ENCODE data around the gene BNIP3. TPM values are rescaled to one million over a fixed set of nuclear protein-coding genes. Genes with fewer than 3 reads are reported as not detected.

BNIP3 gene
- total RNA-seq, 1 experiment from 2014 or later, result 113 TPM

DNA sequence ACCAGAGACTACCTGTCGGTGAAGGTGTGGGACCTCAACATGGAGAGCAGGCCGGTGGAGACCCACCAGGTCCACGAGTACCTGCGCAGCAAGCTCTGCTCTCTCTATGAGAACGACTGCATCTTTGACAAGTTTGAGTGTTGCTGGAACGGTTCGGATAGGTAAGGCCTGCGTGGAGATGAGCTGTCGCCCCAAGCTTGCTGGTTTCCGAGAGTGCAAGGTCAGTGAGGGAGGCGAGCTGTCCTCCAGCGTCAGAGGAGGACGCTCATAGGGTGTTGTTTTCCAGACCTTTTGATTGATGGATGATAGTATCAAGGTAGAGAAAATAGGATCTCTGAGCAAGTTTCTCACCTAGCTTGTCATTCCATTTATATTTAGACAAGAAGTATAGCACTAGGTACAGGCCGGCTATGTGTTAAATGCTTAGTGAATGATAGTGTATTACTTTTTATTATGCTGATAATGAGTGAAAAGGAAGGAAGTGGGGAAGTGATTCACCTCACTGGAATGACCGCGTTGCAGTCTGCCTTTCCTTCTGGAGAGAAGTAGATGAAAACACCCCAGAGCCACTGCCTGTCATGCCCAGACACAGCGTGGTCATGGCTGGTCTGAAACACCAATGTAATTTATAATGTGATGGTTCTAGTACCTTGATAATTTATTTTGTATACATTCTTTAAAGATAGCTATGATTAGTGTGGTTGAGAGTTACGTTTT, 33.9 kb downstream of the BNIP3 start (continued):
- TF ChIP-seq, protein P1, sequence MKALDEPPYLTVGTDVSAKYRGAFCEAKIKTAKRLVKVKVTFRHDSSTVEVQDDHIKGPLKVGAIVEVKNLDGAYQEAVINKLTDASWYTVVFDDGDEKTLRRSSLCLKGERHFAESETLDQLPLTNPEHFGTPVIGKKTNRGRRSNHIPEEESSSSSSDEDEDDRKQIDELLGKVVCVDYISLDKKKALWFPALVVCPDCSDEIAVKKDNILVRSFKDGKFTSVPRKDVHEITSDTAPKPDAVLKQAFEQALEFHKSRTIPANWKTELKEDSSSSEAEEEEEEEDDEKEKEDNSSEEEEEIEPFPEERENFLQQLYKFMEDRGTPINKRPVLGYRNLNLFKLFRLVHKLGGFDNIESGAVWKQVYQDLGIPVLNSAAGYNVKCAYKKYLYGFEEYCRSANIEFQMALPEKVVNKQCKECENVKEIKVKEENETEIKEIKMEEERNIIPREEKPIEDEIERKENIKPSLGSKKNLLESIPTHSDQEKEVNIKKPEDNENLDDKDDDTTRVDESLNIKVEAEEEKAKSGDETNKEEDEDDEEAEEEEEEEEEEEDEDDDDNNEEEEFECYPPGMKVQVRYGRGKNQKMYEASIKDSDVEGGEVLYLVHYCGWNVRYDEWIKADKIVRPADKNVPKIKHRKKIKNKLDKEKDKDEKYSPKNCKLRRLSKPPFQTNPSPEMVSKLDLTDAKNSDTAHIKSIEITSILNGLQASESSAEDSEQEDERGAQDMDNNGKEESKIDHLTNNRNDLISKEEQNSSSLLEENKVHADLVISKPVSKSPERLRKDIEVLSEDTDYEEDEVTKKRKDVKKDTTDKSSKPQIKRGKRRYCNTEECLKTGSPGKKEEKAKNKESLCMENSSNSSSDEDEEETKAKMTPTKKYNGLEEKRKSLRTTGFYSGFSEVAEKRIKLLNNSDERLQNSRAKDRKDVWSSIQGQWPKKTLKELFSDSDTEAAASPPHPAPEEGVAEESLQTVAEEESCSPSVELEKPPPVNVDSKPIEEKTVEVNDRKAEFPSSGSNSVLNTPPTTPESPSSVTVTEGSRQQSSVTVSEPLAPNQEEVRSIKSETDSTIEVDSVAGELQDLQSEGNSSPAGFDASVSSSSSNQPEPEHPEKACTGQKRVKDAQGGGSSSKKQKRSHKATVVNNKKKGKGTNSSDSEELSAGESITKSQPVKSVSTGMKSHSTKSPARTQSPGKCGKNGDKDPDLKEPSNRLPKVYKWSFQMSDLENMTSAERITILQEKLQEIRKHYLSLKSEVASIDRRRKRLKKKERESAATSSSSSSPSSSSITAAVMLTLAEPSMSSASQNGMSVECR (CRISPR knock-in tag; IDR thresholded peaks at IDR 0.05; ENCODE audit: borderline replicate concordance), result no peak
- TF ChIP-seq GTF2I (CRISPR knock-in tag; conservative IDR thresholded peaks at IDR 0.05) (no peak), TCF7 (CRISPR knock-in tag; IDR thresholded peaks at IDR 0.05; ENCODE audit: low read depth) (no peak), ESRRA (CRISPR knock-in tag; IDR thresholded peaks at IDR 0.05; ENCODE audit: borderline replicate concordance) (no peak), FOXP1 (CRISPR knock-in tag; IDR thresholded peaks at IDR 0.05; ENCODE audit: borderline replicate concordance) (no peak), TEAD1 (CRISPR knock-in tag; IDR thresholded peaks at IDR 0.05) (no peak), CBFB (CRISPR knock-in tag; IDR thresholded peaks at IDR 0.05; ENCODE audit: low read depth) (no peak)
- TF ChIP-seq, protein P2, sequence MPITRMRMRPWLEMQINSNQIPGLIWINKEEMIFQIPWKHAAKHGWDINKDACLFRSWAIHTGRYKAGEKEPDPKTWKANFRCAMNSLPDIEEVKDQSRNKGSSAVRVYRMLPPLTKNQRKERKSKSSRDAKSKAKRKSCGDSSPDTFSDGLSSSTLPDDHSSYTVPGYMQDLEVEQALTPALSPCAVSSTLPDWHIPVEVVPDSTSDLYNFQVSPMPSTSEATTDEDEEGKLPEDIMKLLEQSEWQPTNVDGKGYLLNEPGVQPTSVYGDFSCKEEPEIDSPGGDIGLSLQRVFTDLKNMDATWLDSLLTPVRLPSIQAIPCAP (CRISPR knock-in tag; IDR thresholded peaks at IDR 0.05), result no peak

DNA sequence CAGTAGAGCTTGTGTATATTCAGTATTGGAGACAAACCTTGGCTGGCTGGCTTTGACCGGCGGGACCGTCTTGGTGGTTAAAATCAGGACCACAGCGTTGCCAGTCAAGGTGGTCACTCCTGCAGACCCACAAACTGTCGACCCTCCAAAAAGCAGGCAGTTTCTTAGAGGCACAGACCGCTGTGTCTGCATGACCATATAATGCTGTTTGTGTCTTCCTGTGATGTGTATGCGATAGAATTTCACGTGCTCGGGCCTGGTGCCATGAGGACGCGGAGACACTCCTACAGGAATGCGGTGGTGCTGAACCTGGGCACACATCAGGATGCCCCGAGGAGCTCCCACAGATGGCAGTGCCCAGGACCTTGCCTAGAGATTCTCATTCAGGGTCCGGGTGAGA, 34.8 kb downstream of the BNIP3 start:
- H3K4me3 Mint-ChIP-seq, result no peak overlapping the region
- H3K4me1 Mint-ChIP-seq, result no peaks in the 10 kb centered on the region
- peaks cover 70% of the 10 kb centered on the region for H3K36me3 Mint-ChIP-seq
- ATAC-seq, result no peak
- POLR2A ChIA-PET, result no interaction called here
- H3K27me3 Mint-ChIP-seq (ENCODE audit: low read depth), result no peaks in the 10 kb centered on the region
- DNase-seq (ENCODE audit: low spot score), result no peak
- CTCF ChIA-PET, result interaction anchor here (1.1 kb wide), 1 partner anchor 13 kb away, joined by 3 read pairs; no protein-coding TSS in a partner anchor
- H3K27ac Mint-ChIP-seq, result no peak overlapping the region
- TF ChIP-seq IRF2 (CRISPR knock-in tag; IDR thresholded peaks at IDR 0.05; ENCODE audit: borderline replicate concordance, low read depth) (no peak), ZNF396 (CRISPR knock-in tag; IDR thresholded peaks at IDR 0.05; ENCODE audit: borderline replicate concordance) (no peak), NR3C1 (CRISPR knock-in tag; conservative IDR thresholded peaks at IDR 0.05; ENCODE audit: low read depth) (no peak), SP1 (CRISPR knock-in tag; conservative IDR thresholded peaks at IDR 0.05) (no peak)
- TF ChIP-seq, protein P3, sequence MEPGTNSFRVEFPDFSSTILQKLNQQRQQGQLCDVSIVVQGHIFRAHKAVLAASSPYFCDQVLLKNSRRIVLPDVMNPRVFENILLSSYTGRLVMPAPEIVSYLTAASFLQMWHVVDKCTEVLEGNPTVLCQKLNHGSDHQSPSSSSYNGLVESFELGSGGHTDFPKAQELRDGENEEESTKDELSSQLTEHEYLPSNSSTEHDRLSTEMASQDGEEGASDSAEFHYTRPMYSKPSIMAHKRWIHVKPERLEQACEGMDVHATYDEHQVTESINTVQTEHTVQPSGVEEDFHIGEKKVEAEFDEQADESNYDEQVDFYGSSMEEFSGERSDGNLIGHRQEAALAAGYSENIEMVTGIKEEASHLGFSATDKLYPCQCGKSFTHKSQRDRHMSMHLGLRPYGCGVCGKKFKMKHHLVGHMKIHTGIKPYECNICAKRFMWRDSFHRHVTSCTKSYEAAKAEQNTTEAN (CRISPR knock-in tag; IDR thresholded peaks at IDR 0.05), result no peak
- TF ChIP-seq, protein P4, sequence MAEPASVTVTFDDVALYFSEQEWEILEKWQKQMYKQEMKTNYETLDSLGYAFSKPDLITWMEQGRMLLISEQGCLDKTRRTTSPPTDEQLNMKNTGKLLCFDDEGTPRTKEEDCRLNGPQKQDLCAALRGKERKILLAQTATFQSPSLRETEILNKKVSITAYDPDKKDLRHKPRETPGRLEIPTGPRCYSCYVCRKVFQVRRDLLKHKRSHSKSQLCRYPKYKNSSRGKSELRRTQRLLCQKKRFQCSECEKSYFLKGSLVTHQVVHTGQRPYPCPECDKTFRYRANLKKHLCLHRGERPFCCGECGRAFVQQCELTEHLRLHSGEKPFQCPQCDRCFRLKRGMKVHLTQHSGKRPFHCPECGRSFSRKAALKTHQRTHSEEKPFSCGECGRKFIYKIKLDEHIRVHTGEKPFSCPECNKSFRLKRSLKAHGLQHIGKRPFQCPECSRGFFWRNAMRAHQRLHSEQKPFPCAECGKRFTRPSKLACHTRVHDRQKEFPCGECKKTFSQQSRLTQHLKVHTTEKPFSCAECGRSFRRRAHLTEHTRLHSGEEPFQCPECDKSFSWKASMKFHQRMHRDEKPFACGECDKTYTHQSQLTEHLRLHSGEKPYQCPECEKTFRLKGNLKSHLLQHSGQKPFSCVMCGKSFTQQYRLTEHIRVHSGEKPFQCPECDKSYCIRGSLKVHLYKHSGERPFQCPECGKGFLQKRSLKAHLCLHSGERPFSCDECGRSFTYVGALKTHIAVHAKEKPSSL (CRISPR knock-in tag; conservative IDR thresholded peaks at IDR 0.05), result no peak
- H3K9me3 Mint-ChIP-seq, result 0 out of 2 replicates have a peak, but pooled peaks cover 3% of the 10 kb centered on the region

Data from WTC11 (cell line).